Neural cell (in vitro differentiated cells): ENCODE data around the gene RGS1. TPM values are rescaled to one million over a fixed set of nuclear protein-coding genes. Genes with fewer than 3 reads are reported as not detected.

Experiments
- H2AFZ ChIP-seq: fragments of 200-600, 300-800 bp; sonication (generic), shearing (Covaris generic); 2 replicates; pipeline ENCODE4 v1.6.0; 2014; ENCODE audit warnings: low read depth, mild to moderate bottlenecking, antibody characterized with exemption, low read length, moderate library complexity
- H3F3A ChIP-seq: fragments of 200-600 bp; shearing (Covaris generic); 2 replicates; pipeline ENCODE4 v1.6.1; 2016; ENCODE audit warnings: mild to moderate bottlenecking, moderate library complexity, mixed read lengths, antibody characterized with exemption, low read length; ENCODE audit not compliant: insufficient read depth, poor library complexity, severe bottlenecking
- H3K27ac ChIP-seq: fragments of 200-600, 300-800 bp; sonication (generic), shearing (Covaris generic); 2 replicates; pipeline ENCODE4 v1.5.1; 2014; ENCODE audit warnings: mild to moderate bottlenecking, low read length, moderate library complexity
- H3K27me3 ChIP-seq: fragments of 300-800, 200-600 bp; sonication (generic), shearing (Covaris generic); 2 replicates; pipeline ENCODE4 v1.6.0; 2014; ENCODE audit warnings: mild to moderate bottlenecking, low read depth, low read length, moderate library complexity; ENCODE audit not compliant: insufficient read depth
- H3K36me3 ChIP-seq: fragments of 300-800, 200-600 bp; sonication (generic), shearing (Covaris generic); 2 replicates; pipeline ENCODE4 v1.5.1; 2014; ENCODE audit warnings: mild to moderate bottlenecking, antibody characterized with exemption, low read length, moderate library complexity; ENCODE audit not compliant: insufficient read depth
- H3K4me2 ChIP-seq: fragments of 300-800, 200-600 bp; sonication (generic), shearing (Covaris generic); 2 replicates; pipeline ENCODE4 v1.6.0; 2014; ENCODE audit warnings: mild to moderate bottlenecking, low read length
- H3K4me3 ChIP-seq: fragments of 300-800, 200-600 bp; sonication (generic), shearing (Covaris generic); 2 replicates; pipeline ENCODE4 v1.5.1; 2014; ENCODE audit warnings: mild to moderate bottlenecking, low read length, moderate library complexity
- H3K79me2 ChIP-seq: fragments of 200-600 bp; shearing (Covaris generic); replicated peaks from 2 replicates; pipeline ENCODE4 v1.6.0; 2014; ENCODE audit warnings: mild to moderate bottlenecking, low read length, moderate library complexity; ENCODE audit not compliant: insufficient read depth
- H3K9ac ChIP-seq: fragments of 300-800, 200-600 bp; sonication (generic), shearing (Covaris generic); 2 replicates; pipeline ENCODE4 v1.6.1; 2016; ENCODE audit warnings: mild to moderate bottlenecking, low read length, mixed read lengths
- H3K9me2 ChIP-seq: fragments of 200-600 bp; shearing (Covaris generic); 2 replicates; pipeline ENCODE4 v1.6.1; 2016; ENCODE audit warnings: mild to moderate bottlenecking, low read length, mixed read lengths; ENCODE audit not compliant: insufficient read depth
- H3K9me3 ChIP-seq: fragments of 200-600, 300-800 bp; sonication (generic), shearing (Covaris generic); 2 replicates; pipeline ENCODE4 v1.6.1; 2016; ENCODE audit warnings: mild to moderate bottlenecking, mixed run types, low read length, moderate library complexity, mixed read lengths
- H4K20me1 ChIP-seq: fragments of 200-600 bp; shearing (Covaris generic); 2 replicates; pipeline ENCODE4 v1.6.1; 2016; ENCODE audit warnings: mild to moderate bottlenecking, mixed run types; ENCODE audit not compliant: insufficient read depth
- EP300 ChIP-seq: fragments of 450-650 bp; conservative IDR thresholded peaks from 2 replicates; pipeline ENCODE4 v1.6.1; 2014; ENCODE audit warnings: antibody characterized with exemption, mild to moderate bottlenecking, moderate library complexity; ENCODE audit not compliant: poor library complexity, severe bottlenecking
- EZH2 ChIP-seq: fragments of 200-600, 300-800 bp; shearing (Covaris generic), sonication (generic); IDR thresholded peaks from 2 replicates; pipeline ENCODE4 v1.6.1; 2014; ENCODE audit warnings: antibody characterized with exemption, low read length, borderline replicate concordance, mild to moderate bottlenecking; ENCODE audit not compliant: insufficient read depth, poor library complexity, severe bottlenecking
- MXI1 ChIP-seq: fragments of 450-650 bp; conservative IDR thresholded peaks from 2 replicates; pipeline ENCODE4 v1.6.1; 2014; ENCODE audit warnings: antibody characterized with exemption, mild to moderate bottlenecking; ENCODE audit not compliant: poor library complexity, severe bottlenecking
- POLR2AphosphoS5 ChIP-seq: IDR thresholded peaks from 2 replicates; pipeline ENCODE4 v1.6.1; 2012
- RAD21 ChIP-seq: fragments of 450-650 bp; conservative IDR thresholded peaks from 2 replicates; pipeline ENCODE4 v1.6.1; 2014; ENCODE audit warnings: antibody characterized with exemption, mild to moderate bottlenecking, moderate library complexity
- SMC3 ChIP-seq: fragments of 450-650 bp; conservative IDR thresholded peaks from 2 replicates; pipeline ENCODE4 v1.6.1; 2014; ENCODE audit warnings: antibody characterized with exemption, mild to moderate bottlenecking, moderate library complexity; ENCODE audit not compliant: poor library complexity
- TAF1 ChIP-seq: IDR thresholded peaks from 2 replicates; pipeline ENCODE4 v1.6.1; 2012; ENCODE audit warnings: low read depth
- polyA plus RNA-seq: library from polyadenylated mRNA; depleted of rRNA; stranded (reverse); fragments of >200 nt; gene quantifications from 2 replicates; pipeline ENCODE4 v1.2.3, GENCODE V29; 2014
- TF ChIP-seq, protein P1 (sequence below): fragments of 450-650 bp; IDR thresholded peaks from 2 replicates; pipeline ENCODE4 v1.5.1; 2014; ENCODE audit warnings: antibody characterized with exemption, mild to moderate bottlenecking, moderate library complexity; ENCODE audit not compliant: poor library complexity, severe bottlenecking
- TF ChIP-seq, protein P2 (sequence below): IDR thresholded peaks from 2 replicates; pipeline ENCODE4 v1.6.1; 2012; ENCODE audit warnings: borderline replicate concordance

The RGS1 gene
- polyA plus RNA-seq, 1 donor from 2014 or later: not detected

DNA sequence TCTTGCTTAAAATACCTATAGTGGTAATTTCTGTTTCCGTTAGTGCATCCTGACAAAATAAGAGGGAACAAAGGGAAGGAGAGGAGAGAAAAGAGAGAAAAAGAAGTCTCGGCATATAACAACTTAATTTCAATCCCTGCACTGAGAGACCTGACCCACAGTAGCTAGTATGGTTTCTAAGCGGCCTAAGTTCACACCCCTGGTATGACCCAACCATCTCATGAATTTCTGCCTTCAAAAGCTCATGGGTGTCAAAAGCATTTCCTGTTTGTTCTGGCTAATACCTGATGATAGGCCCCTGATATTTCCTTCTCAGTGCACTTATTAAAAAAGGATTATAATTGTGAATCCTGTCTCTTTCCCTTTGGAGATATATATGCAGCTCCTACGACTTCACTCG is 32.1 kb upstream of the RGS1 start:
- no peak overlapping the region for H3K27ac ChIP-seq
- TF ChIP-seq TAF1 (no peak), POLR2AphosphoS5 (no peak), MXI1 (no peak), RAD21 (no peak), EZH2 (no peak), SMC3 (no peak), EP300 (no peak)
- TF ChIP-seq, protein P1, sequence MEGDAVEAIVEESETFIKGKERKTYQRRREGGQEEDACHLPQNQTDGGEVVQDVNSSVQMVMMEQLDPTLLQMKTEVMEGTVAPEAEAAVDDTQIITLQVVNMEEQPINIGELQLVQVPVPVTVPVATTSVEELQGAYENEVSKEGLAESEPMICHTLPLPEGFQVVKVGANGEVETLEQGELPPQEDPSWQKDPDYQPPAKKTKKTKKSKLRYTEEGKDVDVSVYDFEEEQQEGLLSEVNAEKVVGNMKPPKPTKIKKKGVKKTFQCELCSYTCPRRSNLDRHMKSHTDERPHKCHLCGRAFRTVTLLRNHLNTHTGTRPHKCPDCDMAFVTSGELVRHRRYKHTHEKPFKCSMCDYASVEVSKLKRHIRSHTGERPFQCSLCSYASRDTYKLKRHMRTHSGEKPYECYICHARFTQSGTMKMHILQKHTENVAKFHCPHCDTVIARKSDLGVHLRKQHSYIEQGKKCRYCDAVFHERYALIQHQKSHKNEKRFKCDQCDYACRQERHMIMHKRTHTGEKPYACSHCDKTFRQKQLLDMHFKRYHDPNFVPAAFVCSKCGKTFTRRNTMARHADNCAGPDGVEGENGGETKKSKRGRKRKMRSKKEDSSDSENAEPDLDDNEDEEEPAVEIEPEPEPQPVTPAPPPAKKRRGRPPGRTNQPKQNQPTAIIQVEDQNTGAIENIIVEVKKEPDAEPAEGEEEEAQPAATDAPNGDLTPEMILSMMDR: no peak
- TF ChIP-seq, protein P2, sequence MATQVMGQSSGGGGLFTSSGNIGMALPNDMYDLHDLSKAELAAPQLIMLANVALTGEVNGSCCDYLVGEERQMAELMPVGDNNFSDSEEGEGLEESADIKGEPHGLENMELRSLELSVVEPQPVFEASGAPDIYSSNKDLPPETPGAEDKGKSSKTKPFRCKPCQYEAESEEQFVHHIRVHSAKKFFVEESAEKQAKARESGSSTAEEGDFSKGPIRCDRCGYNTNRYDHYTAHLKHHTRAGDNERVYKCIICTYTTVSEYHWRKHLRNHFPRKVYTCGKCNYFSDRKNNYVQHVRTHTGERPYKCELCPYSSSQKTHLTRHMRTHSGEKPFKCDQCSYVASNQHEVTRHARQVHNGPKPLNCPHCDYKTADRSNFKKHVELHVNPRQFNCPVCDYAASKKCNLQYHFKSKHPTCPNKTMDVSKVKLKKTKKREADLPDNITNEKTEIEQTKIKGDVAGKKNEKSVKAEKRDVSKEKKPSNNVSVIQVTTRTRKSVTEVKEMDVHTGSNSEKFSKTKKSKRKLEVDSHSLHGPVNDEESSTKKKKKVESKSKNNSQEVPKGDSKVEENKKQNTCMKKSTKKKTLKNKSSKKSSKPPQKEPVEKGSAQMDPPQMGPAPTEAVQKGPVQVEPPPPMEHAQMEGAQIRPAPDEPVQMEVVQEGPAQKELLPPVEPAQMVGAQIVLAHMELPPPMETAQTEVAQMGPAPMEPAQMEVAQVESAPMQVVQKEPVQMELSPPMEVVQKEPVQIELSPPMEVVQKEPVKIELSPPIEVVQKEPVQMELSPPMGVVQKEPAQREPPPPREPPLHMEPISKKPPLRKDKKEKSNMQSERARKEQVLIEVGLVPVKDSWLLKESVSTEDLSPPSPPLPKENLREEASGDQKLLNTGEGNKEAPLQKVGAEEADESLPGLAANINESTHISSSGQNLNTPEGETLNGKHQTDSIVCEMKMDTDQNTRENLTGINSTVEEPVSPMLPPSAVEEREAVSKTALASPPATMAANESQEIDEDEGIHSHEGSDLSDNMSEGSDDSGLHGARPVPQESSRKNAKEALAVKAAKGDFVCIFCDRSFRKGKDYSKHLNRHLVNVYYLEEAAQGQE: no peak
- H3F3A ChIP-seq: no peaks in the 10 kb centered on the region

DNA sequence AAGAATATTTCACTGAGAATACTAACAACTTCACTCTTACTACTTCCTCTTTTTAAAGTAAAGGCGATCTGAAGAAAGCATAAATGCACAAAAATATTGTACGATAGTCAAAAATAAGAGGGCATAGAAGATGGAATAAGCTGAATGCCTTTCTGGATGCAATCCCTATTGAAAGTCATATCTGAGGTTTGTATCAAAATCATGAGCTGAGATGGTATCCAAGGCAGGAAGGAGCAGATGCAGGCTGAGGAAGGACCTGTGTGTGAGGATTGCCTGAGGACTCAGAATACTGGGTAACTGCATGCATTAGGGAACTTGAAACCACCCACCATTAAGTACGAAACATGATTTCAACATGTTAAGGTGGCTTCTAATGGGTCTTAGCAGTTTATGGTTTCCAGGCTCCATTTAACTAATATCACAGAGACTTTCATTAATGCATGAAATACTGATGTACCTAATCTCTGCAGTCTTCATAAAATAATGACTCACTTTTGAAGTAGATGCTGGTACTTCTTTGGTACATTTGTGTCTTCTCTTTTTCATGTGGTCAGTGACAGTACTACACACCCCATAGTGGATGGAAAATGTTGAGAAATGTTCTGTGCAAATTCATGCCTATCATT is 29.6 kb upstream of the RGS1 start:
- Histone ChIP-seq H3K9me3 (no peaks in the 10 kb centered on the region), H3F3A (no peaks in the 10 kb centered on the region), H3K27me3 (no peaks in the 10 kb centered on the region), H3K4me2 (no peak overlapping the region), H3K9me2 (no peaks in the 10 kb centered on the region), H3K4me3 (no peak overlapping the region), H3K27ac (no peak overlapping the region), H3K79me2 (no peaks in the 10 kb centered on the region), H2AFZ (no peak overlapping the region), H4K20me1 (no peaks in the 10 kb centered on the region), H3K9ac (no peak overlapping the region), H3K36me3 (no peaks in the 10 kb centered on the region)
- TF ChIP-seq EZH2 (no peak), TAF1 (no peak), POLR2AphosphoS5 (no peak), MXI1 (no peak), SMC3 (no peak), EP300 (no peak), RAD21 (no peak)
- TF ChIP-seq, protein P2: no peak
- TF ChIP-seq, protein P1: no peak

More for the DNA sequence above, 32.1 kb upstream of the RGS1 start:
- Histone ChIP-seq H3K9me2 (no peaks in the 10 kb centered on the region), H3K79me2 (no peaks in the 10 kb centered on the region), H3K4me3 (no peak overlapping the region), H2AFZ (no peak overlapping the region), H4K20me1 (no peaks in the 10 kb centered on the region), H3K4me2 (no peak overlapping the region), H3K9me3 (no peaks in the 10 kb centered on the region), H3K27me3 (no peaks in the 10 kb centered on the region), H3K36me3 (no peaks in the 10 kb centered on the region), H3K9ac (no peak overlapping the region)
